Suprapubic skin (tissue), 4 donors: ENCODE data around the gene GJB6.

ENCODE experiments used
- CTCF ChIP-seq, 2 donors: fragments of 200-600 bp in 1 of 2; fragments of 450-650 bp in 1 of 2; sonication (generic) in 1 of 2; IDR thresholded peaks; one replicate each; pipeline ENCODE4 v1.5.1; 2016 to 2019; ENCODE audit warnings: antibody characterized with exemption in 2 of 2, mild to moderate bottlenecking in 1 of 2, moderate library complexity in 1 of 2
- EP300 ChIP-seq: sonication (generic); formaldehyde crosslinking; IDR thresholded peaks from one replicate; pipeline ENCODE4 v1.6.1; 2017; ENCODE audit warnings: antibody characterized with exemption
- POLR2A ChIP-seq, 2 donors: fragments of 450-650 bp; IDR thresholded peaks; one replicate each; pipeline ENCODE4 v1.6.1; 2017; ENCODE audit warnings: antibody characterized with exemption in 2 of 2, mild to moderate bottlenecking in 2 of 2, moderate library complexity in 2 of 2
- POLR2AphosphoS5 ChIP-seq, 3 donors: sonication (generic); formaldehyde crosslinking; IDR thresholded peaks; one replicate each; pipeline ENCODE4 v1.6.1; 2017; ENCODE audit warnings: antibody characterized with exemption in 3 of 3

GRCh38 chr13:20197361-20197834 lies 34.7 kb downstream of the GJB6 start:
- TF ChIP-seq POLR2A (IDR thresholded peaks at IDR 0.05): no peak
- peak; percentile 31 to 57 for TF ChIP-seq CTCF (IDR thresholded peaks at IDR 0.05)
- no peak for TF ChIP-seq POLR2AphosphoS5 (IDR thresholded peaks at IDR 0.05)
- no peak for TF ChIP-seq EP300
